Activated CD8-positive, alpha-beta T cell treated with anti-CD3 and anti-CD28 coated beads for 36 hours (primary cell): ENCODE data around the gene PHLDA3. TPM values are rescaled to one million over a fixed set of nuclear protein-coding genes. Genes with fewer than 3 reads are reported as not detected.

Source experiments
- ATAC-seq: fragments of 200-7000 bp; cut with Tn5 transposase; one replicate; pipeline ENCODE4 v1.10.0; 2021; ENCODE audit warnings: mild to moderate bottlenecking, moderate library complexity
- CTCF ChIA-PET: fragments of 350-600 bp; sonication (Branson Sonifier 250); formaldehyde crosslinking; loops from one replicate; lab custom pipeline; 2021; ENCODE audit warnings: antibody characterized with exemption; lab: Charles Lee
- POLR2A ChIA-PET: fragments of 350-600 bp; sonication (Branson Sonifier 250); formaldehyde crosslinking; loops from one replicate; lab custom pipeline; 2021; ENCODE audit warnings: antibody characterized with exemption; lab: Charles Lee
- DNase-seq: peaks from one replicate; pipeline ENCODE4 v3.0.0-alpha.2; 2020
- H3K27ac Mint-ChIP-seq: one replicate; pipeline ENCODE4 v1.8.0; 2021; ENCODE audit warnings: mild to moderate bottlenecking, mixed read lengths
- H3K27me3 Mint-ChIP-seq: one replicate; pipeline ENCODE4 v1.8.0; 2021; ENCODE audit warnings: mixed read lengths
- H3K36me3 Mint-ChIP-seq: one replicate; pipeline ENCODE4 v1.8.0; 2021; ENCODE audit warnings: low read depth, mixed read lengths
- H3K4me1 Mint-ChIP-seq: one replicate; pipeline ENCODE4 v1.8.0; 2021; ENCODE audit warnings: low read depth, mixed read lengths
- H3K4me3 Mint-ChIP-seq: one replicate; pipeline ENCODE4 v1.8.0; 2021; ENCODE audit warnings: mild to moderate bottlenecking, moderate library complexity, mixed read lengths
- H3K9me3 Mint-ChIP-seq: one replicate; pipeline ENCODE4 v1.8.0; 2021; ENCODE audit warnings: mixed read lengths
- CTCF ChIP-seq: fragments of 200-600 bp; IDR thresholded peaks from one replicate; pipeline ENCODE4 v1.8.0; 2022; ENCODE audit warnings: antibody characterized with exemption, mild to moderate bottlenecking
- intact Hi-C: fragments of 100-400 bp; cut with micrococcal nuclease; formaldehyde crosslinking; loops from one replicate; pipeline ENCODE4 v1.10.0; 2022
- total RNA-seq, 2 experiments: library from RNA; stranded (reverse); gene quantifications; one replicate each; pipeline ENCODE4 v1.2.3, GENCODE V29; 2021

Gene PHLDA3
- total RNA-seq, 2 experiments from 2014 or later, result 6.2 to 7.9 TPM

- TF ChIP-seq CTCF, result no peak
- Mint-ChIP-seq H3K4me3 (no peak overlapping the region), H3K9me3 (no peaks in the 10 kb centered on the region), H3K27ac (no peak overlapping the region), H3K36me3 (no peaks in the 10 kb centered on the region), H3K27me3 (no peaks in the 10 kb centered on the region), H3K4me1 (peaks cover 16% of the 10 kb centered on the region)
- ATAC-seq (no peak), DNase-seq (no peak)
- intact Hi-C loops, result loop anchor here (5.0 kb wide), 1 partner anchor 65 kb away; no protein-coding TSS in a partner anchor
- ChIA-PET POLR2A (interaction anchor here (0.7 to 0.8 kb wide), 2 partner anchors 25 to 58 kb away, joined by 3 read pairs; no protein-coding TSS in a partner anchor), CTCF (interaction anchor here (0.7 to 30.4 kb wide), 29 partner anchors 12 to 488 kb away, joined by 3 to 796 read pairs (median 4); partner anchors contain the start of gene PHLDA3)
Observed at GRCh38 chr1:201511941-201512539, 43.1 kb upstream of the PHLDA3 start.

- Mint-ChIP-seq H3K9me3 (no peaks in the 10 kb centered on the region), H3K36me3 (no peaks in the 10 kb centered on the region), H3K27ac (no peak overlapping the region), H3K4me1 (peaks cover 16% of the 10 kb centered on the region), H3K4me3 (no peak overlapping the region), H3K27me3 (no peaks in the 10 kb centered on the region)
- no peak for DNase-seq
- intact Hi-C loops, result loop anchor here (5.0 kb wide), 1 partner anchor 64 kb away; no protein-coding TSS in a partner anchor
- ChIA-PET CTCF (interaction anchor here (0.8 to 30.4 kb wide), 16 partner anchors 13 to 327 kb away, joined by 3 to 796 read pairs (median 6); partner anchors contain the start of gene PHLDA3), POLR2A (interaction anchor here (0.7 kb wide), 1 partner anchor 24 kb away, joined by 3 read pairs; no protein-coding TSS in a partner anchor)
- TF ChIP-seq CTCF, result no peak
- no peak for ATAC-seq
Observed at GRCh38 chr1:201511396-201511940, 42.5 kb upstream of the PHLDA3 start.

- H3K9me3 Mint-ChIP-seq, result no peaks in the 10 kb centered on the region
- no peaks in the 10 kb centered on the region for H3K27me3 Mint-ChIP-seq
- CTCF ChIA-PET, result interaction anchor here (6.1 to 30.4 kb wide), 2 partner anchors 19 to 61 kb away, joined by 114 to 796 read pairs; no protein-coding TSS in a partner anchor
- DNase-seq (no peak), ATAC-seq (no peak)
- no peaks in the 10 kb centered on the region for H3K36me3 Mint-ChIP-seq
- POLR2A ChIA-PET, result interaction anchor here (0.9 kb wide), 1 partner anchor 75 kb away, joined by 3 read pairs; no protein-coding TSS in a partner anchor
- no peak overlapping the region for H3K27ac Mint-ChIP-seq
- peaks cover 19% of the 10 kb centered on the region for H3K4me1 Mint-ChIP-seq
- no peak for TF ChIP-seq CTCF
- intact Hi-C loops, result loop anchor here (5.0 kb wide), 1 partner anchor 63 kb away; no protein-coding TSS in a partner anchor
- H3K4me3 Mint-ChIP-seq, result no peak overlapping the region
Observed at GRCh38 chr1:201510734-201511133, 41.7 kb upstream of the PHLDA3 start.

GRCh38 chr1:201509601-201510374 lies 40.8 kb upstream of the PHLDA3 start:
- Mint-ChIP-seq H3K4me3 (no peak overlapping the region), H3K27me3 (no peaks in the 10 kb centered on the region), H3K27ac (no peak overlapping the region), H3K4me1 (peaks cover 21% of the 10 kb centered on the region), H3K36me3 (no peaks in the 10 kb centered on the region), H3K9me3 (no peaks in the 10 kb centered on the region)
- TF ChIP-seq CTCF, result no peak
- DNase-seq (no peak), ATAC-seq (no peak)
- ChIA-PET CTCF (interaction anchor here (1.0 to 30.4 kb wide), 3 partner anchors 18 to 74 kb away, joined by 3 to 796 read pairs (median 114); no protein-coding TSS in a partner anchor), POLR2A (no interaction called here)
- intact Hi-C loops, result loop anchor here (5.0 kb wide), 1 partner anchor 62 kb away; no protein-coding TSS in a partner anchor
